K562 (cell line): ENCODE results near the gene COL15A1. TPM values are rescaled to one million over a fixed set of nuclear protein-coding genes. Genes with fewer than 3 reads are reported as not detected.

ENCODE experiments used
- ATAC-seq: fragments of 200-7000 bp; cut with Tn5 transposase; 3 replicates; pipeline ENCODE4 v1.9.1; 2020; ENCODE audit warnings: moderate library complexity
- Bru-seq: library from RNA; stranded (reverse); fragments of 400-500 nt; gene quantifications from one replicate; lab custom pipeline; 2021; lab: Mats Ljungman, UMichigan
- BruChase-seq, 2 experiments: library from RNA; stranded (reverse); fragments of 400-500 nt; gene quantifications; one replicate each; lab custom pipeline; 2021; lab: Mats Ljungman, UMichigan
- BruUV-seq: library from RNA; stranded (reverse); fragments of 400-500 nt; replicated peaks from 2 replicates; lab custom pipeline; 2021; lab: Mats Ljungman, UMichigan
- CTCF ChIA-PET: fragments of 300-600 bp; formaldehyde crosslinking; extraction: SDS; loops from one replicate; lab custom pipeline; 2021; ENCODE audit warnings: low intra/inter-chr PET ratio; lab: Yijun Ruan, JAX
- POLR2A ChIA-PET: fragments of 300-600, 350-650 bp; sonication (Branson Sonifier 250); formaldehyde crosslinking; extraction: SDS; loops from one replicate; lab custom pipeline; 2021; ENCODE audit warnings: antibody characterized with exemption, inconsistent platforms; lab: Yijun Ruan, JAX
- DNase-seq, 4 experiments: peaks; one replicate each; pipeline versions ENCODE4 v3.0.0 to v3.0.0-alpha.2; 2011 to 2018; ENCODE audit warnings: low spot score in 3 of 4, mixed read lengths in 3 of 4; ENCODE audit errors: extremely low read depth in 1 of 4
- FAIRE-seq: peaks from 2 replicates; lab custom pipeline; 2011; peaks lifted over from hg19 to GRCh38; lab: Jason Lieb, UNC
- H2AFZ ChIP-seq: 2 replicates; pipeline ENCODE4 v1.6.0; 2011; ENCODE audit warnings: low read depth, low read length, control low read depth, inconsistent platforms
- H3K27ac ChIP-seq: fragments of 200-600 bp; 3 replicates; pipeline ENCODE4 v1.8.0; 2011; ENCODE audit warnings: low read depth, mild to moderate bottlenecking, control low read depth, inconsistent platforms, low read length, moderate library complexity, mixed read lengths; ENCODE audit errors: extremely low read depth
- H3K27me3 ChIP-seq, 2 experiments: fragments of 300-600 bp in 1 of 2; 2 replicates in 1 of 2; 3 replicates in 1 of 2; pipeline versions ENCODE4 v1.6.0 to v1.8.0; 2011; ENCODE audit warnings: inconsistent platforms in 2 of 2, low read length in 2 of 2, mild to moderate bottlenecking in 1 of 2, mixed read lengths in 1 of 2, moderate library complexity in 1 of 2; ENCODE audit not compliant: control insufficient read depth in 2 of 2, insufficient read depth in 2 of 2
- H3K36me3 ChIP-seq: fragments of 300-600 bp; 3 replicates; pipeline ENCODE4 v1.8.0; 2011; ENCODE audit warnings: mild to moderate bottlenecking, low read length, inconsistent platforms; ENCODE audit not compliant: control insufficient read depth, insufficient read depth
- H3K4me1 ChIP-seq, 2 experiments: fragments of 200-600 bp in 1 of 2; replicated peaks in 1 of 2; 2 replicates in 1 of 2; 3 replicates in 1 of 2; pipeline versions ENCODE4 v1.5.1 to v1.8.0; 2011; ENCODE audit warnings: inconsistent platforms in 2 of 2, low read length in 2 of 2, mild to moderate bottlenecking in 1 of 2, mixed read lengths in 1 of 2, moderate library complexity in 1 of 2; ENCODE audit not compliant: control insufficient read depth in 2 of 2, insufficient read depth in 2 of 2
- H3K4me2 ChIP-seq: 2 replicates; pipeline ENCODE4 v1.6.1; 2011; ENCODE audit warnings: low read length, control low read depth, inconsistent platforms, mixed read lengths; ENCODE audit not compliant: insufficient read depth
- H3K4me3 ChIP-seq: fragments of 200-600 bp; sonication (generic), shearing (Covaris generic); 2 replicates; pipeline ENCODE4 v1.5.1; 2016; ENCODE audit warnings: control low read depth, inconsistent platforms
- H3K79me2 ChIP-seq: fragments of 200-600 bp; 3 replicates; pipeline ENCODE4 v1.8.0; 2011; ENCODE audit warnings: low read length, inconsistent platforms; ENCODE audit not compliant: control insufficient read depth, insufficient read depth
- H3K9ac ChIP-seq, 2 experiments: 2 replicates each; pipeline versions ENCODE4 v1.6.0 to v1.6.1; 2011; ENCODE audit warnings: low read depth in 2 of 2, low read length in 2 of 2, control low read depth in 1 of 2, inconsistent platforms in 1 of 2, mild to moderate bottlenecking in 1 of 2, mixed read lengths in 1 of 2; ENCODE audit not compliant: insufficient read depth in 1 of 2
- H3K9me1 ChIP-seq: one replicate; pipeline ENCODE4 v1.6.0; 2011; ENCODE audit warnings: inconsistent platforms, mild to moderate bottlenecking, low read length, moderate library complexity; ENCODE audit not compliant: control insufficient read depth, insufficient read depth
- H3K9me3 ChIP-seq: replicated peaks from 2 replicates; pipeline ENCODE4 v1.5.1; 2011; ENCODE audit warnings: low read depth, low read length, inconsistent platforms; ENCODE audit not compliant: control insufficient read depth, insufficient read depth
- H4K20me1 ChIP-seq: replicated peaks from 2 replicates; pipeline ENCODE4 v1.6.1; 2011; ENCODE audit warnings: low read length, inconsistent platforms, mixed read lengths; ENCODE audit not compliant: control insufficient read depth, insufficient read depth
- ADNP ChIP-seq: fragments of 200-800 bp; sonication (Bioruptor generic); IDR thresholded peaks from 2 replicates; pipeline ENCODE4 v1.6.1; 2016; ENCODE audit warnings: missing genetic modification characterization, missing compliant biosample characterization
- ERF ChIP-seq: fragments of 450-650 bp; formaldehyde crosslinking; IDR thresholded peaks from 2 replicates; pipeline ENCODE4 v1.4.0; 2020; ENCODE audit warnings: mild to moderate bottlenecking, mixed read lengths
- ESRRA ChIP-seq: fragments of 450-650 bp; IDR thresholded peaks from 2 replicates; pipeline ENCODE4 v1.6.1; 2014; ENCODE audit warnings: low read depth, mild to moderate bottlenecking, moderate library complexity, borderline replicate concordance
- KLF1 ChIP-seq: fragments of 450-650 bp; IDR thresholded peaks from 2 replicates; pipeline ENCODE4 v1.6.1; 2016; ENCODE audit warnings: missing genetic modification characterization, missing compliant biosample characterization
- NFE2 ChIP-seq: IDR thresholded peaks from 2 replicates; pipeline ENCODE4 v1.6.1; 2014; ENCODE audit warnings: antibody characterized with exemption, low read depth
- SETDB1 ChIP-seq: IDR thresholded peaks from one replicate; pipeline ENCODE4 v1.6.1; 2012; ENCODE audit warnings: low read length, control low read depth, inconsistent platforms
- TRIM24 ChIP-seq, 2 experiments: fragments of 450-650 bp; IDR thresholded peaks; 2 replicates each; pipeline ENCODE4 v1.6.1; 2016
- ZNF146 ChIP-seq: IDR thresholded peaks from one replicate; pipeline ENCODE4 v1.6.1; 2018; ENCODE audit warnings: missing compliant biosample characterization; ENCODE audit not compliant: unreplicated experiment
- ZNF431 ChIP-seq: sonication (generic); formaldehyde crosslinking; IDR thresholded peaks from 2 replicates; pipeline ENCODE4 v1.8.0; 2022; ENCODE audit warnings: mild to moderate bottlenecking, missing genetic modification reagents
- ZNF766 ChIP-seq: fragments of 200-800 bp; sonication (Bioruptor generic); conservative IDR thresholded peaks from 2 replicates; pipeline ENCODE4 v1.6.1; 2016; ENCODE audit warnings: missing genetic modification characterization, missing compliant biosample characterization
- WGBS: fragments of 100-300 bp; shearing (Covaris generic); methylation state at CpG from one replicate; pipeline ENCODE4 v1.1.6; 2016; ENCODE audit warnings: low coverage, mixed read lengths; ENCODE audit not compliant: insufficient coverage; ENCODE audit errors: missing lambda C conversion rate; 5-methylcytosine and 5-hydroxymethylcytosine counted together
- in situ Hi-C: fragments of 300-500 bp; cut with MboI; formaldehyde crosslinking; loops from 4 replicates; pipeline ENCODE4 v1.15.0; 2018; ENCODE audit warnings: inconsistent platforms, mixed read lengths
- intact Hi-C: fragments of 100-400 bp; cut with micrococcal nuclease; formaldehyde crosslinking; loops from 2 replicates; pipeline ENCODE4 v1.14.2; 2022
- long read RNA-seq, 3 experiments: library from polyadenylated mRNA in 2 of 3; library from RNA in 1 of 3; unstranded in 2 of 3; stranded (forward) in 1 of 3; transcript quantifications; one replicate each; pipeline ENCODE4 v2.0.0, GENCODE V29; 2019 to 2022
- polyA minus RNA-seq, 3 experiments: library from RNA; depleted of rRNA, polyadenylated mRNA; stranded (reverse); fragments of >200 nt; gene quantifications; 2 replicates each; pipeline ENCODE4 v1.2.3, GENCODE V29; 2011
- polyA plus RNA-seq, 8 experiments: library from polyadenylated mRNA; depleted of rRNA in 4 of 8; stranded (reverse) in 5 of 8; unstranded in 3 of 8; fragments of >200 nt; fragmentation: Nextera tagmentation in 2 of 8; fragmentation: Illumina TruSeq in 1 of 8; extraction: Ambion mirVana in 2 of 8; extraction: Trizol in 1 of 8; gene quantifications; 2 replicates each; pipeline versions ENCODE4 v1.2.1 to v1.2.3, GENCODE V29; 2011 to 2014; ENCODE audit warnings: inconsistent platforms in 1 of 8, missing spikeins in 1 of 8
- total RNA-seq, 7 experiments: library from RNA; depleted of rRNA in 6 of 7; stranded (reverse); fragments of >200 nt in 6 of 7; fragmentation: Illumina TruSeq in 2 of 7; extraction: Trizol in 2 of 7; gene quantifications; 2 replicates each; pipeline versions ENCODE4 v1.2.1 to v1.2.3, GENCODE V29; 2011 to 2021; ENCODE audit warnings: low replicate concordance in 1 of 7
- TF ChIP-seq, protein P1 (sequence below): IDR thresholded peaks from 2 replicates; pipeline ENCODE4 v1.6.1; 2014; ENCODE audit warnings: antibody characterized with exemption

The COL15A1 gene
- 5.0 and 10.1 TPM in 2 replicates for total RNA-seq (2011; cell fraction: chromatin; rRNA removed; ENCODE audit: low replicate concordance)
- total RNA-seq (2011; cell fraction: nucleolus; rRNA removed): 5.9 and 9.3 TPM in 2 replicates
- 6.6 and 7.6 TPM in 2 replicates for total RNA-seq (2011; cell fraction: nucleoplasm; rRNA removed)
- 3.5 and 3.9 TPM in 2 replicates for total RNA-seq (2014; rRNA removed)
- 2.0 and 2.3 TPM in 2 replicates for total RNA-seq (2014; rRNA removed; fragmentation: Illumina TruSeq; extraction: Trizol)
- 3.0 and 3.2 TPM in 2 replicates for total RNA-seq (2015; rRNA removed; fragmentation: Illumina TruSeq; extraction: Trizol)
- 4.9 and 5.1 TPM in 2 replicates for total RNA-seq (2021)
- polyA plus RNA-seq (2011; rRNA removed): 0.72 and 1.7 TPM in 2 replicates
- polyA plus RNA-seq (2011; cell fraction: cytosol; rRNA removed): 0.96 and 2.9 TPM in 2 replicates
- 1.2 and 2.8 TPM in 2 replicates for polyA plus RNA-seq (2011; cell fraction: nucleus; rRNA removed)
- 5.8 and 27.6 TPM in 2 replicates for polyA plus RNA-seq (2012)
- 3.2 TPM in 2 replicates for polyA plus RNA-seq (2014; fragmentation: Illumina TruSeq; extraction: Trizol)
- under 1 TPM; 0.46 to 0.68 TPM for polyA plus RNA-seq (2014; fragmentation: Nextera tagmentation; extraction: Ambion mirVana)
- polyA plus RNA-seq (2014; rRNA removed): 2.6 TPM in 2 replicates
- polyA minus RNA-seq (2011; rRNA and poly(A)+ RNA removed): 0.87 and 2.1 TPM in 2 replicates
- 2.7 and 5.7 TPM in 2 replicates for polyA minus RNA-seq (2011; cell fraction: cytosol; rRNA and poly(A)+ RNA removed)
- polyA minus RNA-seq (2011; cell fraction: nucleus; rRNA and poly(A)+ RNA removed): 1.1 and 1.5 TPM in 2 replicates
- percentile 30 among the genes with signal in this experiment for Bru-seq, nascent RNA
- percentile 28 among the genes with signal in this experiment for BruChase-seq, experiment 1, labeled RNA remaining after a 2-hour chase
- BruChase-seq, experiment 2, labeled RNA remaining after a 6-hour chase: percentile 29 among the genes with signal in this experiment
- long read RNA-seq, experiment 1, partial matches to known transcripts: 1 of 3 reads
- long read RNA-seq, experiment 1, other reads (novel, unspliced or antisense): 2 of 3 reads
- long read RNA-seq, experiment 2: 0 reads
- long read RNA-seq, experiment 3, partial matches to known transcripts: 1 of 2 reads
- long read RNA-seq, experiment 3, other reads (novel, unspliced or antisense): 1 of 2 reads

GRCh38 chr9:98943682-98944056, at the start of gene COL15A1:
Gene COL15A1 (plus strand): TSS chr9:98943907. CDS start chr9:98944062, 155 bp downstream.
- CTCF ChIA-PET: no interaction called here
- in situ Hi-C loops (no loop called here), intact Hi-C loops (no loop called here)
- H2AFZ ChIP-seq: peak within 1 kb of the TSS; percentile 65
- H3K4me2 ChIP-seq: peak within 1 kb of the TSS; percentile 73
- H4K20me1 ChIP-seq: no peaks in the 10 kb centered on the region
- H3K9ac ChIP-seq: peak within 1 kb of the TSS in 1 of 2 experiments; percentile 88; a peak in 2 of 4 replicates
- FAIRE-seq (no peak), DNase-seq (peak; percentile 63 to 86 (median 76)), ATAC-seq (peak; percentile 91)
- no TSS peak for BruUV-seq
- POLR2A ChIA-PET: interaction anchor here (4.8 kb wide), 1 partner anchor 12 kb away, joined by 21 read pairs; no protein-coding TSS in a partner anchor
- no peak within 1 kb of the TSS for H3K27ac ChIP-seq
- H3K79me2 ChIP-seq: no peaks in the 10 kb centered on the region
- no peaks in the 10 kb centered on the region for H3K9me3 ChIP-seq
- under 1% methylated on average over 44 of the region's 58 CpGs for WGBS
- no peaks in the 10 kb centered on the region for H3K36me3 ChIP-seq
- H3K4me3 ChIP-seq: peak within 1 kb of the TSS; percentile 38
- no peaks in the 10 kb centered on the region for H3K9me1 ChIP-seq
- H3K4me1 ChIP-seq: peaks cover 13 to 21% of the 10 kb centered on the region in 2 experiments
- H3K27me3 ChIP-seq: peaks cover 0 to 17% of the 10 kb centered on the region in 2 experiments; a peak in 3 of 5 replicates
- TF ChIP-seq ZNF146 (CRISPR knock-in tag) (no peak), TRIM24 (IDR thresholded peaks at IDR 0.05) (no peak), ZNF766 (no peak), ERF (CRISPR knock-in tag) (no peak), ADNP (tag) (no peak), KLF1 (tag) (no peak), NFE2 (no peak), SETDB1 (no peak), ZNF431 (CRISPR knock-in tag) (no peak), ESRRA (0 out of 2 replicates have a peak, but pooled peaks have one; percentile 20)
- TF ChIP-seq, protein P1, sequence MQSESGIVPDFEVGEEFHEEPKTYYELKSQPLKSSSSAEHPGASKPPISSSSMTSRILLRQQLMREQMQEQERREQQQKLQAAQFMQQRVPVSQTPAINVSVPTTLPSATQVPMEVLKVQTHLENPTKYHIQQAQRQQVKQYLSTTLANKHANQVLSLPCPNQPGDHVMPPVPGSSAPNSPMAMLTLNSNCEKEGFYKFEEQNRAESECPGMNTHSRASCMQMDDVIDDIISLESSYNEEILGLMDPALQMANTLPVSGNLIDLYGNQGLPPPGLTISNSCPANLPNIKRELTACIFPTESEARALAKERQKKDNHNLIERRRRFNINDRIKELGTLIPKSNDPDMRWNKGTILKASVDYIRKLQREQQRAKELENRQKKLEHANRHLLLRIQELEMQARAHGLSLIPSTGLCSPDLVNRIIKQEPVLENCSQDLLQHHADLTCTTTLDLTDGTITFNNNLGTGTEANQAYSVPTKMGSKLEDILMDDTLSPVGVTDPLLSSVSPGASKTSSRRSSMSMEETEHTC: no peak
